ENCODE data around the gene PCDHGA1. TPM values are rescaled to one million over a fixed set of nuclear protein-coding genes. Genes with fewer than 3 reads are reported as not detected.

The PCDHGA1 gene
- total and polyA plus RNA-seq, 5 donors = 0.70 to 2.8 (median 1.8) TPM

DNA sequence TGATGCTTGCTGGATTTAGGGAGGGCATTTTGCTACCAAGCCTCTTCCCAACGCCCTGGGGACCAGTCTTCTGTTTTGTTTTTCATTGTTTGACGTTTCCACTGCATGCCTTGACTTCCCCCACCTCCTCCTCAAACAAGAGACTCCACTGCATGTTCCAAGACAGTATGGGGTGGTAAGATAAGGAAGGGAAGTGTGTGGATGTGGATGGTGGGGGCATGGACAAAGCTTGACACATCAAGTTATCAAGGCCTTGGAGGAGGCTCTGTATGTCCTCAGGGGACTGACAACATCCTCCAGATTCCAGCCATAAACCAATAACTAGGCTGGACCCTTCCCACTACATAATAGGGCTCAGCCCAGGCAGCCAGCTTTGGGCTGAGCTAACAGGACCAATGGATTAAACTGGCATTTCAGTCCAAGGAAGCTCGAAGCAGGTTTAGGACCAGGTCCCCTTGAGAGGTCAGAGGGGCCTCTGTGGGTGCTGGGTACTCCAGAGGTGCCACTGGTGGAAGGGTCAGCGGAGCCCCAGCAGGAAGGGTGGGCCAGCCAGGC is 181.5 kb downstream of the PCDHGA1 start:
- no peak for ATAC-seq
- DNase-seq = peak in 1 of 3 donors; percentile 6
- H3K4me1 ChIP-seq (ENCODE audit: control insufficient read depth, insufficient read depth, low read length) = peaks cover 23% of the 10 kb centered on the region
- no peaks in the 10 kb centered on the region for H3K27me3 ChIP-seq (ENCODE audit: control insufficient read depth, insufficient read depth)
- no peak overlapping the region for H3K27ac ChIP-seq (ENCODE audit: low read length)
- no peak overlapping the region for H3K4me3 ChIP-seq (ENCODE audit: low read length)
- no peaks in the 10 kb centered on the region for H3K9me3 ChIP-seq (ENCODE audit: control insufficient read depth, low read length)
- WGBS = 67% methylated on average over 4 of the region's 4 CpGs
- intact Hi-C loops (cut with DNase I) = no loop called here

DNA sequence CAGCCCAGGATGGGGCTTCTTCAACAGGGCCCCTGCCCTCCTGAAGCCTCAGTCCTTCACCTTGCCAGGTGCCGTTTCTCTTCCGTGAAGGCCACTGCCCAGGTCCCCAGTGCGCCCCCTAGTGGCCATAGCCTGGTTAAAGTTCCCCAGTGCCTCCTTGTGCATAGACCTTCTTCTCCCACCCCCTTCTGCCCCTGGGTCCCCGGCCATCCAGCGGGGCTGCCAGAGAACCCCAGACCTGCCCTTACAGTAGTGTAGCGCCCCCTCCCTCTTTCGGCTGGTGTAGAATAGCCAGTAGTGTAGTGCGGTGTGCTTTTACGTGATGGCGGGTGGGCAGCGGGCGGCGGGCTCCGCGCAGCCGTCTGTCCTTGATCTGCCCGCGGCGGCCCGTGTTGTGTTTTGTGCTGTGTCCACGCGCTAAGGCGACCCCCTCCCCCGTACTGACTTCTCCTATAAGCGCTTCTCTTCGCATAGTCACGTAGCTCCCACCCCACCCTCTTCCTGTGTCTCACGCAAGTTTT is 182.1 kb downstream of the PCDHGA1 start:
- H3K27me3 ChIP-seq (ENCODE audit: control insufficient read depth, insufficient read depth) = no peaks in the 10 kb centered on the region
- DNase-seq (peak; percentile 80 to 94 (median 91)), ATAC-seq (peak in 1 of 2 donors; percentile 9)
- H3K4me3 ChIP-seq (ENCODE audit: low read length) = peak overlapping the region; percentile 57
- H3K4me1 ChIP-seq (ENCODE audit: control insufficient read depth, insufficient read depth, low read length) = peaks cover 21% of the 10 kb centered on the region
- H3K27ac ChIP-seq (ENCODE audit: low read length) = no peak overlapping the region
- H3K9me3 ChIP-seq (ENCODE audit: control insufficient read depth, low read length) = no peaks in the 10 kb centered on the region
- WGBS = 13% methylated on average over 28 of the region's 28 CpGs
- intact Hi-C loops (cut with DNase I) = no loop called here

DNA sequence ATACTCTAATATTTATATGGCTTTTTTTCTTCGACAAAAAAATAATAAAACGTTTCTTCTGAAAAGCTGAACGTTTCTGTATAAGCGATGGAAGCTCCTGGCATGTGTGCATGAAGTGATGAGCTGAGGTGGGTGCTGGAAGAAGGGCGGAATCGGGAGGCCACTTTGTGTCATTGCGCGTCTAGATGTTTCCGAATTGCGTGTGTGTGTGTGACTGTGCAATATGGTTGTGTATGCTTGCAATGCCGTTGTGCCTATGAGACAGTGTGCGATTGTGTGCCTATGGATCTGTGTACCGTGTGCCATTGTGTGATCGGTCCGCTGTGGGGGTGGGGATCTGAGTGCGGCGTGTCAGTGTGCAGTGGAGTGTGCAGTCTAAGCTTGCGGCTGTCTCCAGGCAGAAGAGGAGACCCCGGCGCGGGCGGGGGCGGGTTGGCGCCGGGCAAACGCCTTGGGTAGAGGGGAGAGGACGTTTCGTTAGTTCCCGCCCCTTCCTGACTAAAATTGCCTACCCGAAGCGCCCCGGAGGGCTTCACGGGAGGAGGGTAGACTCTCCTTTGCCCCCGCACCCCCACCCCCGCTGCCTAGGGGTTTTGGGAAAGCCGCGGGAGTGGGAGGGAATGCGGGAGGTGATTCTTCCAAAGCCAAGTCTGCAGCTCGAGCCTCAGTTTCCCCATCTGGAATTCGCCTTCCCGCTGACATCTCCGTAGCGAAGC is 182.8 kb downstream of the PCDHGA1 start:
- 2% methylated on average over 43 of the region's 43 CpGs for WGBS
- H3K9me3 ChIP-seq (ENCODE audit: control insufficient read depth, low read length) = no peaks in the 10 kb centered on the region
- no peaks in the 10 kb centered on the region for H3K27me3 ChIP-seq (ENCODE audit: control insufficient read depth, insufficient read depth)
- peak; percentile 15 for ATAC-seq
- peaks cover 21% of the 10 kb centered on the region for H3K4me1 ChIP-seq (ENCODE audit: control insufficient read depth, insufficient read depth, low read length)
- DNase-seq = peak in 2 of 3 donors; percentile 74 to 80
- peak overlapping the region; percentile 61 for H3K27ac ChIP-seq (ENCODE audit: low read length)
- intact Hi-C loops (cut with DNase I) = no loop called here
- H3K4me3 ChIP-seq (ENCODE audit: low read length) = peak overlapping the region; percentile 57

DNA sequence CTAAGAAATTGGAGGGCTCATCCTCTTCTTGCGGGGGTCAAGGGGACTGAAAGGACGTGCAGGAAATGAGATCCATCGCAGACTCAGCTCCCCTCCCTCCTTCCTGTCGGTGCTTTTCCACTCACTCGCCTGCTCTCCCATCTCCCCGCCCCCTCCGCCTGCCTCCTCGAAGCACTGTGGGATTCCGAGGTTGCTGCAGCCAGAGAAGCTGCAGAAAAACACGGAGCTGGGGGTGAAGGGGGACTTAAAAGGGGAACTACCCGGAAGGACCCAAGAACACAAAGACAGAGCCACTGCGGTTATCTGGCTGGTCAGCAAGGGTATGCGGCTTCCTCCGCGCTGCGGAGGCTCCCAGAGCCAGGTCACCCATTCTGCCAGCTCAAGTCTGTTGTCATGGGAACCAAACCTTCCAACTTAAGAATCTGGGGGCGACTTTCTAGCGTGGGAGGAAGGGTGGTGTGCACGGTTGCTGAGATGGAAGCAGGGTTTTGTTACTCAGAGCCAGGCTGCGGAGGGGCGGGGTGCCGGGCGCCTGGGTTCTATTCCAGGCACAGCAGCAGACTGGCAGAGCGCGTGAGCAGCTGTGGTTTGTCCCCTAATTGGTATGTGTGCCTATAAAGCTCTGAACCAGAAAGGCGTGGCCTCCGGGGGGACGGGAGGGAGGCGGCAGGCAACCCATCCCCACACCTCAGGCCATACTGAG is 183.5 kb downstream of the PCDHGA1 start:
- ATAC-seq = peak; percentile 66 to 69
- H3K4me1 ChIP-seq (ENCODE audit: control insufficient read depth, insufficient read depth, low read length) = peaks cover 23% of the 10 kb centered on the region
- intact Hi-C loops (cut with DNase I) = no loop called here
- no peaks in the 10 kb centered on the region for H3K27me3 ChIP-seq (ENCODE audit: control insufficient read depth, insufficient read depth)
- peak overlapping the region; percentile 61 for H3K27ac ChIP-seq (ENCODE audit: low read length)
- no peaks in the 10 kb centered on the region for H3K9me3 ChIP-seq (ENCODE audit: control insufficient read depth, low read length)
- WGBS = 5% methylated on average over 29 of the region's 29 CpGs
- DNase-seq = peak; percentile 82 to 92 (median 92)
- H3K4me3 ChIP-seq (ENCODE audit: low read length) = peak overlapping the region; percentile 57

DNA sequence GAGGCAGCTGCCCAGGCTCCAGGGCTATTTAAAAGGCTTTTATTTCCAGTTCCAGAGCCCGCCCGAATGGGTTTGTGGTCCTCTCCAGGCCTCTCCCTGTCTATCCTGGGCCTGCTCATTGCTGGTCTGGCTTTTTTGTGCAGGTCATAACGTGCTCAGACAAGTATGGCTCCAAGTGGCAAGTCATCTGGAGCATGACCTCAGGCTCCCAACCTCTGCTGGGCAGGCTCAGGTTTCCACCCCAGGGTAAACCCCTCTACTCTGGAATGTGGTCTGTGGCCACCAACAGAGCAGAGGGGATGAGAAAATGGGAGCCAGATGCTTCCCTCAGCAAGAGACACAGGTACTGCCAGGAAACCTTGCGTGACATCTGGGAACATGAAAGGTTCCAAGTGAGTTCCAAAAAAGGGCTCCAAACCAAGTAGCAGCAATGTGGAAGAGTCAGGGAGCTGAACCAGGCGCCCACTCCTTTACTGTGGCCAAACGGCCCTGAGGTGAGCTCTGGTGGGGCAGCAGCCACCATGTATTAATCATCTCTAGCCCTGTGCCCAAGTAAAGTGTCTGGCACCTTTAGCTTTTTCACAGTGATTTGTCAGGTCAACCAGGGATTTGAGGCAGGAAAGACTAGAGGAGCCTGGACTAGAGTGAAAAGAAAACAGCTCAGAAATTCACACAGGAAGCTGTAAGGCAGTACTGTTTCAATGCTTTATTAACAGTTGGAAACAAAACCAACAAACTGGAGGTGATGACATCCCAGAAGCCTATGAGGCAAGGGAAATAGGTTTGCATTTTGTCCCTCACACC is 184.2 kb downstream of the PCDHGA1 start:
- DNase-seq = no peak

DNA sequence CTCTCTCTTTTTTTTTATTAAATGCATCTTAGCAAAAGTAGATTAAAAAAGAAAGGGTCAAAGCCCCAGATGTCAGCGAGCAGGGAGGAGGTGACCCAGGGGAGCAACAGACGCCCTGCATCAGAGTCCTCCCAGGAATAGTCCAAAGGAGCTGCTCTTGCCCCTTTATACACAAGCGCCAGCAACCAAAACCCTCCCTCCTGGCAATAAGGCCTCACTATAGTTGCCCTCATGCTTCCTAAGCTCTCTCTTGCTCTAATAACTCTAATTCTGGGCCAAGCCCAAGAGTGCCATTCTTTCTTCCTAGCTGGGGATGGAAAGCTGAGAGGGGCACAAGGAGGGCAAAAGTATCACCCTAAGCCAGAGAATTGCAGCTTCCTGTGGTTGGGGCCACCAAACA is 184.8 kb downstream of the PCDHGA1 start:
- no peaks in the 10 kb centered on the region for H3K27me3 ChIP-seq (ENCODE audit: control insufficient read depth, insufficient read depth)
- intact Hi-C loops (cut with DNase I) = no loop called here
- no peak for ATAC-seq
- peaks cover 17% of the 10 kb centered on the region for H3K4me1 ChIP-seq (ENCODE audit: control insufficient read depth, insufficient read depth, low read length)
- no peaks in the 10 kb centered on the region for H3K9me3 ChIP-seq (ENCODE audit: control insufficient read depth, low read length)
- no peak overlapping the region for H3K4me3 ChIP-seq (ENCODE audit: low read length)
- no peak overlapping the region for H3K27ac ChIP-seq (ENCODE audit: low read length)
- 69% methylated on average over 3 of the region's 3 CpGs for WGBS
- no peak for DNase-seq

More for the DNA sequence above, 184.2 kb downstream of the PCDHGA1 start:
- Histone ChIP-seq H3K9me3 (ENCODE audit: control insufficient read depth, low read length) (no peaks in the 10 kb centered on the region), H3K4me3 (ENCODE audit: low read length) (peak overlapping the region; percentile 57), H3K4me1 (ENCODE audit: control insufficient read depth, insufficient read depth, low read length) (peaks cover 20% of the 10 kb centered on the region), H3K27ac (ENCODE audit: low read length) (peak overlapping the region; percentile 61), H3K27me3 (ENCODE audit: control insufficient read depth, insufficient read depth) (no peaks in the 10 kb centered on the region)
- ATAC-seq = peak in 1 of 2 donors; percentile 0
- WGBS = 56% methylated on average over 6 of the region's 6 CpGs
- intact Hi-C loops (cut with DNase I) = no loop called here

DNA sequence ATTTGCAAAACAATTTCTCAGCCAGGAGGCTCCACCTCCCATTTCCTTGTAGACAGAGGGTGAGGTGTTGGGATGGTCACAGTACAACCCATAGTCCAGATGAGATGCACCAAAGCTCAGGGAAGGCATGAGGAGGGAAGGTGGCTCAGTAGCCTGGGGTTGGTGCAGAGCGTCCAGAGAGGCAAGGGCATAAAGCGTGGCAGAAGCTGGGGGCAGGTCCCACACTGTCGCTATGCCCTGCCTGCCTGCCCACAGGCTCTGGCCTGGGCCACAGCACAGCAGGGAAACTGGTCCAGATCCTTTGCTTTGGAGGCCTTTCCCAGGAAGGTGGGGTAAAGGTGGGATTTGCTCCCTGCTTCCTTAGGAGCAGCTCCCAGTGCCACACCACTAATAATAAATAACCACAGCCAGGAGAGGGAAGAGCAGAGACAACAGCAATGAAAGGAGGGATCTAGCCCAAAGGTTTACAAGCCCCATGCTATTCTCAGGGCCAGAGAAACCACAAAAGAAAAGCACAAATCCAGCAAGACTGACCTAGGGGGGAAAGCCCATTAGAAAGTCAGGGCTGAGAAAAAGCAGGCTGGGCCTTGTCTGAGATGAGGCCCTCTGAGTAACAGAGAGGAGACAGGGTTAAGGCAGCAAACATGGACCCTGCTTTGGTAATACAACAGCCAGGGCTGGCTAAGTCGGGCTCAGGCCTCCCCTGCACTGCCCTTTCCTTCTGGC is 185.8 kb downstream of the PCDHGA1 start:
- WGBS = 87% methylated on average over 4 of the region's 4 CpGs
- Histone ChIP-seq H3K27ac (ENCODE audit: low read length) (peak overlapping the region; percentile 39), H3K4me1 (ENCODE audit: control insufficient read depth, insufficient read depth, low read length) (peaks cover 20% of the 10 kb centered on the region), H3K4me3 (ENCODE audit: low read length) (no peak overlapping the region), H3K9me3 (ENCODE audit: control insufficient read depth, low read length) (no peaks in the 10 kb centered on the region), H3K27me3 (ENCODE audit: control insufficient read depth, insufficient read depth) (no peaks in the 10 kb centered on the region)
- intact Hi-C loops (cut with DNase I) = no loop called here
- ATAC-seq = no peak
- DNase-seq = no peak

DNA sequence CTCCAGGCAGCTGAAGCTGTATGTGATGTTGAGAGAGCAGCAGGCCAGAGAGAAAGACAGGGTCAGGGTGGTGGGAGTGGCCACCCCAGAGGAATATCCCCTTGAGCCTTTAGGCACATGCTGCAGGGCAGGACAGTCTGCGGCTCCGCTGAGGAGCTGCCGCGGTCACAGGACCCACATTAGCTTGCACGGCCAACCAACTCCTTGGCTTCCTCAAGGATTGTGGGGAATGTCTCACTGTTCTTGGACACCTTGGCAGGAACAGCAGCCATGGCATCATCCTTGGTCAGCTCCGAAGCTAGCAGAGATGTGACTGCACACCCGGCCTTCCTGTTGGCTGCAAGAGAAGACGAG is 186.3 kb downstream of the PCDHGA1 start:
- Histone ChIP-seq H3K9me3 (ENCODE audit: control insufficient read depth, low read length) (no peaks in the 10 kb centered on the region), H3K4me1 (ENCODE audit: control insufficient read depth, insufficient read depth, low read length) (peaks cover 23% of the 10 kb centered on the region), H3K27ac (ENCODE audit: low read length) (peak overlapping the region; percentile 39), H3K27me3 (ENCODE audit: control insufficient read depth, insufficient read depth) (no peaks in the 10 kb centered on the region), H3K4me3 (ENCODE audit: low read length) (no peak overlapping the region)
- ATAC-seq (no peak), DNase-seq (peak; percentile 64 to 78 (median 74))
- WGBS = 66% methylated on average over 8 of the region's 8 CpGs
- intact Hi-C loops (cut with DNase I) = no loop called here

DNA sequence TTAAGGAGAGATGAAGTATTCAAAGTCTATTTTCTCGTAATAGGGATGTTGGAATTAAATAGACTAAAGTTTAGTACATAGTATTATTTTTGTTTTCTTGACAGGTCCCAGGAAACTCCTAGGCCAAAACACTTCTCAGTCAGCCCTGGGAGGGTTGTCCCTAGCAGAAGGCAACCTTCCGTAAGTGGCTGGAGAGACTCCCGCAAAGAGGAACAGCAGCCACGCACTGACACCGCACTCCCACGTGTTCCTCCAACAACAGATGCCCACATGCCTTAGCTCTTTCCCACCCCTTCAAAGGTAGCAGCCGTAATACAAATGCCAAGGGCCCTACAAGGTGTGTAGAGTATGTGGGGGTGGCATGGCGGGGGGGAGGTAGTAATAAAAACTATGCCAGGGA is 187.0 kb downstream of the PCDHGA1 start:
- Histone ChIP-seq H3K27ac (ENCODE audit: low read length) (no peak overlapping the region), H3K9me3 (ENCODE audit: control insufficient read depth, low read length) (no peaks in the 10 kb centered on the region), H3K27me3 (ENCODE audit: control insufficient read depth, insufficient read depth) (no peaks in the 10 kb centered on the region), H3K4me1 (ENCODE audit: control insufficient read depth, insufficient read depth, low read length) (peaks cover 23% of the 10 kb centered on the region), H3K4me3 (ENCODE audit: low read length) (no peak overlapping the region)
- DNase-seq (no peak), ATAC-seq (no peak)
- intact Hi-C loops (cut with DNase I) = no loop called here
- 81% methylated on average over 8 of the region's 8 CpGs for WGBS

DNA sequence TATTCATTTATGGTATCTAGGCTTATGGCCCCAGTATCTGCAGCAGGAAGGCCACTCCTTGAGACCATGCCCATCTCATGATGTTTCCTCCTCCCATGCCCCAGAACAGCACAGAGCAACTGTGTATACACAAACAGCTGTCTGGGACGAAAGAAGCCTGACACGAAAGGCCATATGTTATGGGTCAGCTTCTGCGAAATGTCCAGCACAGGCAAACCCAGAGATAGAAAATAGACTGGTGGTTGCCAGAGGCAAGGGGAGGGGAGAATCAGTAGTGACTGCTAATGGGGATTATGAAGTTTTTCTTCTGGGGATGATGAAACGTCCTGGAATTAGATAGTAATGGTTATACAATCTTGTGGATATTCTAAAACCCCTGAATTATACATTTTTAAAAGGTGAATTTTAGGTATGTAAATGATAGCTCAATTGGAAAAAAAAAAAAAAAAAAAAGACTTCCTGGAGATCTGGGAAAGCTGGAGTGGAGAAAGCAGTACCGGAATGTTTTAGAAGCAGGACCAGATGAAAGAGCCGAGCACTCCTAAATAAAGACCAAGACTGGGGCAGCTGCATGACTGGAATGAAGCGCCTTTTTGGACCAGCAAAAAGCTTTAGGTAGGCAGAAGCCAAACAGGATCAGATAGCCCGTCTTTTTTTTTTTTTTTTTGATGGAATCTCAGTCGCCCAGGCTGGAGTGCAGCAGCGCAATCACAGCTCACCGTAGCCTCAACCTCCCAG is 187.7 kb downstream of the PCDHGA1 start:
- no peak overlapping the region for H3K4me3 ChIP-seq (ENCODE audit: low read length)
- no peaks in the 10 kb centered on the region for H3K27me3 ChIP-seq (ENCODE audit: control insufficient read depth, insufficient read depth)
- no peak overlapping the region for H3K27ac ChIP-seq (ENCODE audit: low read length)
- peaks cover 25% of the 10 kb centered on the region for H3K4me1 ChIP-seq (ENCODE audit: control insufficient read depth, insufficient read depth, low read length)
- intact Hi-C loops (cut with DNase I) = no loop called here
- no peaks in the 10 kb centered on the region for H3K9me3 ChIP-seq (ENCODE audit: control insufficient read depth, low read length)
- DNase-seq = no peak
- ATAC-seq = no peak
- 75% methylated on average over 11 of the region's 11 CpGs for WGBS

Measured in right cardiac atrium (tissue), 5 donors.